PC-9 (cell line): ENCODE results near the gene SLC25A42. TPM values are rescaled to one million over a fixed set of nuclear protein-coding genes. Genes with fewer than 3 reads are reported as not detected.

Experiments used
- BruUV-seq: library from RNA; stranded (reverse); fragments of 400-500 nt; replicated peaks from 2 replicates; lab custom pipeline; 2021; lab: Mats Ljungman, UMichigan
- CTCF ChIA-PET: fragments of 300-600 bp; sonication (Branson Sonifier 250); formaldehyde crosslinking; loops from one replicate; lab custom pipeline; 2022; ENCODE audit warnings: antibody characterized with exemption; lab: Charles Lee
- POLR2A ChIA-PET: fragments of 300-600 bp; sonication (Branson Sonifier 250); formaldehyde crosslinking; loops from one replicate; lab custom pipeline; 2022; ENCODE audit warnings: antibody characterized with exemption; ENCODE audit not compliant: unreplicated experiment; lab: Charles Lee
- DNase-seq, 2 experiments: peaks; one replicate each; pipeline versions ENCODE4 v3.0.0 to v3.0.0-alpha.2; 2015 to 2022; ENCODE audit warnings: mixed read lengths in 1 of 2
- H2AFZ ChIP-seq: fragments of 200-600 bp; sonication (generic); 2 replicates; pipeline ENCODE4 v1.8.1; 2017; ENCODE audit warnings: antibody characterized with exemption
- H3F3A ChIP-seq: fragments of 200-600 bp; sonication (generic); 2 replicates; pipeline ENCODE4 v1.8.1; 2017; ENCODE audit warnings: antibody characterized with exemption, mild to moderate bottlenecking, low read depth; ENCODE audit not compliant: insufficient read depth
- H3K27ac ChIP-seq: fragments of 200-600 bp; sonication (generic); 2 replicates; pipeline ENCODE4 v1.6.1; 2016; ENCODE audit warnings: mixed run types
- H3K27me3 ChIP-seq: fragments of 200-600 bp; sonication (generic); 2 replicates; pipeline ENCODE4 v1.6.1; 2016; ENCODE audit warnings: low read depth, mixed run types; ENCODE audit not compliant: insufficient read depth
- H3K36me3 ChIP-seq: fragments of 200-600 bp; sonication (generic); 2 replicates; pipeline ENCODE4 v1.6.1; 2016; ENCODE audit warnings: low read depth, mixed run types
- H3K4me1 ChIP-seq: fragments of 200-600 bp; sonication (generic); replicated peaks from 2 replicates; pipeline ENCODE4 v1.6.1; 2016; ENCODE audit warnings: mixed run types; ENCODE audit not compliant: insufficient read depth
- H3K4me2 ChIP-seq: fragments of 200-600 bp; sonication (generic); 2 replicates; pipeline ENCODE4 v1.6.1; 2017; ENCODE audit warnings: mixed run types
- H3K4me3 ChIP-seq: fragments of 200-600 bp; sonication (generic); 2 replicates; pipeline ENCODE4 v1.6.1; 2016; ENCODE audit warnings: mixed run types
- H3K79me2 ChIP-seq: fragments of 200-600 bp; sonication (generic); 2 replicates; pipeline ENCODE4 v1.6.1; 2017; ENCODE audit warnings: low read depth, mixed run types
- H3K9me2 ChIP-seq: fragments of 200-600 bp; sonication (generic); 2 replicates; pipeline ENCODE4 v1.8.1; 2017; ENCODE audit warnings: mild to moderate bottlenecking; ENCODE audit not compliant: insufficient read depth
- H3K9me3 ChIP-seq: fragments of 200-600 bp; sonication (generic); 2 replicates; pipeline ENCODE4 v1.8.1; 2016; ENCODE audit warnings: low read depth; ENCODE audit not compliant: insufficient read depth
- H4K20me1 ChIP-seq: fragments of 200-600 bp; sonication (generic); 2 replicates; pipeline ENCODE4 v1.8.1; 2017; ENCODE audit not compliant: insufficient read depth
- CTCF ChIP-seq: fragments of 200-600 bp; sonication (generic); conservative IDR thresholded peaks from 2 replicates; pipeline ENCODE4 v1.6.1; 2017; ENCODE audit warnings: mixed run types, antibody characterized with exemption, mild to moderate bottlenecking, moderate library complexity
- EZH2 ChIP-seq: fragments of 200-600 bp; sonication (generic); IDR thresholded peaks from 2 replicates; pipeline ENCODE4 v1.8.0; 2017; ENCODE audit warnings: antibody characterized with exemption, low read depth
- intact Hi-C: fragments of 100-400 bp; cut with micrococcal nuclease; formaldehyde crosslinking; loops from one replicate; pipeline ENCODE4 v1.10.0; 2022; ENCODE audit not compliant: unreplicated experiment
- total RNA-seq: library from RNA; stranded (reverse); gene quantifications from 2 replicates; pipeline ENCODE4 v1.2.3, GENCODE V29; 2021

Gene SLC25A42
- total RNA-seq, 1 experiment from 2014 or later = 6.9 TPM

- H3K4me3 ChIP-seq = no peak overlapping the region
- no TSS peak for BruUV-seq
- no peak overlapping the region for H3K27ac ChIP-seq
- no peak overlapping the region for H3K4me2 ChIP-seq
- peaks cover 8% of the 10 kb centered on the region; the same call in 1 of the 2 replicates for H3F3A ChIP-seq
- DNase-seq = no peak
- no peaks in the 10 kb centered on the region for H3K9me3 ChIP-seq
- H3K9me2 ChIP-seq = no peaks in the 10 kb centered on the region
- ChIA-PET CTCF (interaction anchor here (0.6 kb wide), 1 partner anchor 188 kb away, joined by 21 read pairs; no protein-coding TSS in a partner anchor), POLR2A (no interaction called here)
- peaks cover 9% of the 10 kb centered on the region for H3K4me1 ChIP-seq
- TF ChIP-seq EZH2 (no peak), CTCF (no peak)
- intact Hi-C loops = no loop called here
- no peaks in the 10 kb centered on the region for H3K36me3 ChIP-seq
- no peaks in the 10 kb centered on the region for H3K27me3 ChIP-seq
- H2AFZ ChIP-seq = no peak overlapping the region
- H4K20me1 ChIP-seq = no peaks in the 10 kb centered on the region
- peaks cover 12% of the 10 kb centered on the region for H3K79me2 ChIP-seq
These were observed 76.7 kb downstream of the SLC25A42 start for GRCh38 chr19:19140476-19140875.

- H4K20me1 ChIP-seq = no peaks in the 10 kb centered on the region
- H3K4me2 ChIP-seq = no peak overlapping the region
- TF ChIP-seq EZH2 (no peak), CTCF (no peak)
- peaks cover 3% of the 10 kb centered on the region for H3K4me1 ChIP-seq
- no peak overlapping the region for H3K27ac ChIP-seq
- no peaks in the 10 kb centered on the region for H3K9me3 ChIP-seq
- CTCF ChIA-PET = no interaction called here
- no peak overlapping the region for H3K4me3 ChIP-seq
- H3F3A ChIP-seq = peaks cover 8% of the 10 kb centered on the region; the same call in 1 of the 2 replicates
- POLR2A ChIA-PET = no interaction called here
- H3K36me3 ChIP-seq = no peaks in the 10 kb centered on the region
- no TSS peak for BruUV-seq
- intact Hi-C loops = no loop called here
- H3K9me2 ChIP-seq = no peaks in the 10 kb centered on the region
- DNase-seq = no peak
- no peak overlapping the region for H2AFZ ChIP-seq
- H3K27me3 ChIP-seq = no peaks in the 10 kb centered on the region
- peaks cover 7% of the 10 kb centered on the region for H3K79me2 ChIP-seq
These were observed 78.6 kb downstream of the SLC25A42 start for GRCh38 chr19:19142347-19142746.

- Histone ChIP-seq H3K4me3 (no peak overlapping the region), H3K4me2 (no peak overlapping the region), H3K36me3 (no peaks in the 10 kb centered on the region), H2AFZ (no peak overlapping the region), H3K79me2 (no peaks in the 10 kb centered on the region), H4K20me1 (no peaks in the 10 kb centered on the region), H3K9me2 (no peaks in the 10 kb centered on the region), H3K9me3 (no peaks in the 10 kb centered on the region), H3K27me3 (no peaks in the 10 kb centered on the region), H3K4me1 (no peaks in the 10 kb centered on the region), H3F3A (peaks cover 6% of the 10 kb centered on the region; the same call in 1 of the 2 replicates), H3K27ac (no peak overlapping the region)
- no TSS peak for BruUV-seq
- ChIA-PET CTCF (no interaction called here), POLR2A (interaction anchor here (0.5 kb wide), 1 partner anchor 314 kb away, joined by 3 read pairs; the partner anchor contains the start of gene UPF1)
- no peak for DNase-seq
- TF ChIP-seq EZH2 (no peak), CTCF (no peak)
- intact Hi-C loops = no loop called here
These were observed 81.5 kb downstream of the SLC25A42 start for GRCh38 chr19:19145281-19145680.
